ENCODE data around the gene PDAP1.

PDAP1 gene

GRCh38 chr7:99453105-99453504 is 44.7 kb upstream of the PDAP1 start:
- H3K4me3 ChIP-seq (ENCODE audit: low read depth in 1 of 2, low read length in 1 of 2), result no peak overlapping the region
- TF ChIP-seq CTCF (IDR thresholded peaks at IDR 0.05), result no peak
- no peak overlapping the region for H3K27ac ChIP-seq
- H3K9me3 ChIP-seq, result no peaks in the 10 kb centered on the region
- H3K4me1 ChIP-seq (ENCODE audit: control insufficient read depth in 1 of 2, insufficient read depth in 1 of 2, low read depth in 1 of 2, low read length in 1 of 2), result no peaks in the 10 kb centered on the region
- H3K36me3 ChIP-seq, result peaks cover 99% of the 10 kb centered on the region
- no peaks in the 10 kb centered on the region for H3K27me3 ChIP-seq

- H3K9me3 ChIP-seq, result no peaks in the 10 kb centered on the region
- TF ChIP-seq CTCF (IDR thresholded peaks at IDR 0.05), result no peak
- H3K4me3 ChIP-seq (ENCODE audit: low read depth in 1 of 2, low read length in 1 of 2), result no peak overlapping the region
- no peaks in the 10 kb centered on the region for H3K27me3 ChIP-seq
- H3K27ac ChIP-seq, result no peak overlapping the region
- no peaks in the 10 kb centered on the region for H3K4me1 ChIP-seq (ENCODE audit: control insufficient read depth in 1 of 2, insufficient read depth in 1 of 2, low read depth in 1 of 2, low read length in 1 of 2)
- H3K36me3 ChIP-seq, result peaks cover 99% of the 10 kb centered on the region
Observed at GRCh38 chr7:99452541-99452940, 44.1 kb upstream of the PDAP1 start.

- H3K4me3 ChIP-seq (ENCODE audit: low read depth in 1 of 2, low read length in 1 of 2), result no peak overlapping the region
- TF ChIP-seq CTCF (IDR thresholded peaks at IDR 0.05), result no peak
- H3K4me1 ChIP-seq (ENCODE audit: control insufficient read depth in 1 of 2, insufficient read depth in 1 of 2, low read depth in 1 of 2, low read length in 1 of 2), result no peaks in the 10 kb centered on the region
- no peaks in the 10 kb centered on the region for H3K9me3 ChIP-seq
- H3K27me3 ChIP-seq, result no peaks in the 10 kb centered on the region
- no peak overlapping the region for H3K27ac ChIP-seq
- peaks cover 92% of the 10 kb centered on the region for H3K36me3 ChIP-seq
Observed at GRCh38 chr7:99451936-99452335, 43.5 kb upstream of the PDAP1 start.

- Histone ChIP-seq H3K27ac (no peak overlapping the region), H3K27me3 (no peaks in the 10 kb centered on the region), H3K9me3 (no peaks in the 10 kb centered on the region), H3K4me3 (ENCODE audit: low read depth in 1 of 2, low read length in 1 of 2) (no peak overlapping the region), H3K36me3 (peaks cover 83% of the 10 kb centered on the region), H3K4me1 (ENCODE audit: control insufficient read depth in 1 of 2, insufficient read depth in 1 of 2, low read depth in 1 of 2, low read length in 1 of 2) (no peaks in the 10 kb centered on the region)
- no peak for TF ChIP-seq CTCF (IDR thresholded peaks at IDR 0.05)
Observed at GRCh38 chr7:99449326-99449725, 40.9 kb upstream of the PDAP1 start.

- H3K4me3 ChIP-seq (ENCODE audit: low read depth in 1 of 2, low read length in 1 of 2), result no peak overlapping the region
- no peak overlapping the region for H3K27ac ChIP-seq
- TF ChIP-seq CTCF (IDR thresholded peaks at IDR 0.05), result no peak
- H3K9me3 ChIP-seq, result no peaks in the 10 kb centered on the region
- no peaks in the 10 kb centered on the region for H3K4me1 ChIP-seq (ENCODE audit: control insufficient read depth in 1 of 2, insufficient read depth in 1 of 2, low read depth in 1 of 2, low read length in 1 of 2)
- H3K27me3 ChIP-seq, result no peaks in the 10 kb centered on the region
- H3K36me3 ChIP-seq, result peaks cover 79% of the 10 kb centered on the region
Observed at GRCh38 chr7:99448855-99449254, 40.5 kb upstream of the PDAP1 start.

GRCh38 chr7:99447943-99448342 is 39.5 kb upstream of the PDAP1 start:
- Histone ChIP-seq H3K4me3 (ENCODE audit: low read depth in 1 of 2, low read length in 1 of 2) (no peak overlapping the region), H3K27ac (no peak overlapping the region), H3K9me3 (no peaks in the 10 kb centered on the region), H3K4me1 (ENCODE audit: control insufficient read depth in 1 of 2, insufficient read depth in 1 of 2, low read depth in 1 of 2, low read length in 1 of 2) (no peaks in the 10 kb centered on the region), H3K27me3 (no peaks in the 10 kb centered on the region), H3K36me3 (peaks cover 69% of the 10 kb centered on the region)
- TF ChIP-seq CTCF (IDR thresholded peaks at IDR 0.05), result no peak
